ENCODE results near the gene CD276.

CD276 gene

GRCh38 chr15:73688455-73688854, 4.3 kb downstream of the CD276 start:
- in situ Hi-C loops (cut with MboI; ENCODE audit: low pct_unique_long_range_greater_than_20kb, low sequenced_read_pairs, unreplicated experiment): loop anchor here (25.0 kb wide), 2 partner anchors 126 to 401 kb away; no protein-coding TSS in a partner anchor
- no peak for DNase-seq (ENCODE audit: low spot score)
- TF ChIP-seq CTCF (IDR thresholded peaks at IDR 0.05; ENCODE audit: extremely low read depth, insufficient read depth, missing control alignments): no peak

GRCh38 chr15:73691396-73691795, 7.2 kb downstream of the CD276 start:
- in situ Hi-C loops (cut with MboI; ENCODE audit: low pct_unique_long_range_greater_than_20kb, low sequenced_read_pairs, unreplicated experiment): loop anchor here (25.0 kb wide), 2 partner anchors 129 to 404 kb away; no protein-coding TSS in a partner anchor
- no peak for TF ChIP-seq CTCF (IDR thresholded peaks at IDR 0.05; ENCODE audit: extremely low read depth, insufficient read depth, missing control alignments)
- DNase-seq (ENCODE audit: low spot score): no peak

GRCh38 chr15:73694419-73694818, 10.2 kb downstream of the CD276 start:
- in situ Hi-C loops (cut with MboI; ENCODE audit: low pct_unique_long_range_greater_than_20kb, low sequenced_read_pairs, unreplicated experiment): loop anchor here (25.0 kb wide), 2 partner anchors 132 to 407 kb away; no protein-coding TSS in a partner anchor
- no peak for TF ChIP-seq CTCF (IDR thresholded peaks at IDR 0.05; ENCODE audit: extremely low read depth, insufficient read depth, missing control alignments)
- no peak for DNase-seq (ENCODE audit: low spot score)

GRCh38 chr15:73695773-73696640, 11.8 kb downstream of the CD276 start:
- DNase-seq (ENCODE audit: low spot score): no peak
- in situ Hi-C loops (cut with MboI; ENCODE audit: low pct_unique_long_range_greater_than_20kb, low sequenced_read_pairs, unreplicated experiment): loop anchor here (25.0 kb wide), 2 partner anchors 134 to 409 kb away; no protein-coding TSS in a partner anchor
- TF ChIP-seq CTCF (IDR thresholded peaks at IDR 0.05; ENCODE audit: extremely low read depth, insufficient read depth, missing control alignments): no peak

- no peak for DNase-seq (ENCODE audit: low spot score)
- in situ Hi-C loops (cut with MboI; ENCODE audit: low pct_unique_long_range_greater_than_20kb, low sequenced_read_pairs, unreplicated experiment): loop anchor here (25.0 kb wide), 2 partner anchors 134 to 409 kb away; no protein-coding TSS in a partner anchor
- TF ChIP-seq CTCF (IDR thresholded peaks at IDR 0.05; ENCODE audit: extremely low read depth, insufficient read depth, missing control alignments): no peak
Measured at GRCh38 chr15:73696641-73697001, 12.4 kb downstream of the CD276 start.

- DNase-seq (ENCODE audit: low spot score): peak; percentile 79
- TF ChIP-seq CTCF (IDR thresholded peaks at IDR 0.05; ENCODE audit: extremely low read depth, insufficient read depth, missing control alignments): no peak
- in situ Hi-C loops (cut with MboI; ENCODE audit: low pct_unique_long_range_greater_than_20kb, low sequenced_read_pairs, unreplicated experiment): loop anchor here (25.0 kb wide), 2 partner anchors 135 to 410 kb away; no protein-coding TSS in a partner anchor
Measured at GRCh38 chr15:73697033-73697467, 12.9 kb downstream of the CD276 start.

All from GM13977 (cell line).